Activated naive CD8-positive, alpha-beta T cell (primary cell): ENCODE data around the gene GP2.

ENCODE experiments used
- H3K27ac Mint-ChIP-seq: one replicate; pipeline ENCODE4 v1.8.0; 2021; ENCODE audit warnings: mixed read lengths
- H3K27me3 Mint-ChIP-seq: one replicate; pipeline ENCODE4 v1.8.0; 2021; ENCODE audit warnings: mixed read lengths
- H3K36me3 Mint-ChIP-seq: one replicate; pipeline ENCODE4 v1.8.0; 2021; ENCODE audit warnings: mixed read lengths
- H3K4me1 Mint-ChIP-seq: one replicate; pipeline ENCODE4 v1.8.0; 2021; ENCODE audit warnings: low read depth, mixed read lengths
- H3K4me3 Mint-ChIP-seq: one replicate; pipeline ENCODE4 v1.8.0; 2021; ENCODE audit warnings: mild to moderate bottlenecking, mixed read lengths
- H3K9me3 Mint-ChIP-seq: one replicate; pipeline ENCODE4 v1.8.0; 2021; ENCODE audit warnings: low read depth, mixed read lengths

The GP2 gene

DNA sequence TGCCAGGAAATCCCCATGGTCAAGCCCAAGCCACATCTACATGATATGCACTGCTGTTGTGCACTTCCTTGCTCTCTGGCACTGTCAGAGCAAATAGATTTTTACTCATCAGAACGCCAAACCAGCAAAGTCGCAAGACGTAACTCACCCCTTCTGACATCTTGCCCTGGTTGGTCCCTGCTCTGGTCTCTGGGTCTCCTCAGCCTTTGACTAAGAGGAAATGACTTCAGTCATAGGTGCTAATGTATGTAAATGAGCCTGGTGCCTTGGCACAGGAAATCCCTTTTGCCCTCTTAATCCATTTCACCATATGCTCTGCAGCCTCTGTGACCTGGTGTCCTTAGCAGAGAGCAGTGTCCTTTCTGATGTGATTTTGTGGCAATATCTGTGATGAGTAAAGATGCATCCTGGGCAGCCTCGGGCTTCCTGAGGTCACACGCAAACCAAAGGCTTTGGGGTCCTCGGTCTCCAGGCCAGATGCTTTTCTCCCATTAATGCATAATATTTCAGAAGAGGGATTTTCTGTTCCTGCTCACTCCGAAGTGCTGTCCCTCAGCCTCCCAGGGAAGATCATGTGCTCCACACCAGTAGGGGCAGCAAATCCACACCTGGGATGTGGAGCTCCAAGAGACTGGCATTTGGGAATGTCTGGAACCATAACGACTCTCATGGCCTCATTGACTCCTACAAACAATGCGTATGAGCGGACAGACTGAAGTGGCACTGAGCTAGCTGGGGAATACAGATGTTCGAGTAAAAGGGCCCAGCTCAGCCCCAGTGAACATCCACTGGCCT lies 66.9 kb downstream of the GP2 start:
- Mint-ChIP-seq H3K4me1 (no peaks in the 10 kb centered on the region), H3K27me3 (peaks cover 6% of the 10 kb centered on the region), H3K36me3 (no peaks in the 10 kb centered on the region), H3K4me3 (no peak overlapping the region), H3K9me3 (peaks cover 5% of the 10 kb centered on the region), H3K27ac (no peak overlapping the region)
